AG04450 (cell line): ENCODE data around the gene NEK7. TPM values are rescaled to one million over a fixed set of nuclear protein-coding genes. Genes with fewer than 3 reads are reported as not detected.

Experiments used
- CTCF ChIA-PET: fragments of 300-600, 350-600 bp; formaldehyde crosslinking; extraction: SDS; loops from one replicate; lab custom pipeline; 2022; ENCODE audit warnings: antibody characterized with exemption, inconsistent platforms; lab: Charles Lee
- POLR2A ChIA-PET: fragments of 350-600 bp; formaldehyde crosslinking; extraction: SDS; loops from one replicate; lab custom pipeline; 2021; ENCODE audit warnings: antibody characterized with exemption, inconsistent platforms; lab: Yijun Ruan, JAX
- DNase-seq: peaks from one replicate; pipeline ENCODE4 v3.0.0-alpha.2; 2011; ENCODE audit warnings: low read depth, low spot score
- H3K27ac ChIP-seq: one replicate; pipeline ENCODE4 v1.5.1; 2012; ENCODE audit warnings: low read depth, low read length, control low read depth
- H3K27me3 ChIP-seq: one replicate; pipeline ENCODE4 v1.6.0; 2012; ENCODE audit warnings: low read length; ENCODE audit not compliant: control insufficient read depth, insufficient read depth
- H3K4me3 ChIP-seq: 2 replicates; pipeline ENCODE4 v1.5.1; 2011; ENCODE audit warnings: mild to moderate bottlenecking, low read depth, low read length, control low read depth
- H3K9me3 ChIP-seq: 2 replicates; pipeline ENCODE4 v1.5.1; 2012; ENCODE audit warnings: low read length; ENCODE audit not compliant: control insufficient read depth, insufficient read depth
- CTCF ChIP-seq: IDR thresholded peaks from 2 replicates; pipeline ENCODE4 v1.5.1; 2011; ENCODE audit warnings: low read depth, low read length, control low read depth, inconsistent platforms
- polyA plus RNA-seq: library from polyadenylated mRNA; depleted of rRNA; stranded (reverse); fragments of >200 nt; gene quantifications from 2 replicates; pipeline ENCODE4 v1.2.3, GENCODE V29; 2011

The NEK7 gene
- polyA plus RNA-seq, 1 experiment: 147 TPM

- ChIA-PET CTCF (no interaction called here), POLR2A (no interaction called here)
- no peak for DNase-seq
- TF ChIP-seq CTCF: no peak
- H3K27ac ChIP-seq: no peak overlapping the region
- no peaks in the 10 kb centered on the region for H3K9me3 ChIP-seq
- H3K27me3 ChIP-seq: no peaks in the 10 kb centered on the region
- H3K4me3 ChIP-seq: no peak overlapping the region
These were observed 183.3 kb downstream of the NEK7 start for GRCh38 chr1:198340139-198340538.

- no peak for DNase-seq
- no peak overlapping the region for H3K27ac ChIP-seq
- H3K27me3 ChIP-seq: no peaks in the 10 kb centered on the region
- no peaks in the 10 kb centered on the region for H3K9me3 ChIP-seq
- TF ChIP-seq CTCF: no peak
- POLR2A ChIA-PET: no interaction called here
- H3K4me3 ChIP-seq: no peak overlapping the region
- CTCF ChIA-PET: interaction anchor here (1.0 kb wide), 1 partner anchor 258 kb away, joined by 3 read pairs; no protein-coding TSS in a partner anchor
These were observed 189.4 kb downstream of the NEK7 start for GRCh38 chr1:198346178-198346577.

- Histone ChIP-seq H3K9me3 (no peaks in the 10 kb centered on the region), H3K4me3 (no peak overlapping the region), H3K27me3 (no peaks in the 10 kb centered on the region), H3K27ac (no peak overlapping the region)
- TF ChIP-seq CTCF: no peak
- ChIA-PET CTCF (no interaction called here), POLR2A (no interaction called here)
- DNase-seq: no peak
These were observed 193.7 kb downstream of the NEK7 start for GRCh38 chr1:198350456-198350855.

GRCh38 chr1:198352975-198353695 is 196.3 kb downstream of the NEK7 start:
- DNase-seq: no peak
- Histone ChIP-seq H3K27ac (no peak overlapping the region), H3K4me3 (no peak overlapping the region), H3K27me3 (no peaks in the 10 kb centered on the region), H3K9me3 (no peaks in the 10 kb centered on the region)
- CTCF ChIA-PET: no interaction called here
- POLR2A ChIA-PET: no interaction called here
- no peak for TF ChIP-seq CTCF

- ChIA-PET POLR2A (no interaction called here), CTCF (interaction anchor here (0.8 to 1.2 kb wide), 4 partner anchors 13 to 443 kb away, joined by 3 to 4 read pairs (median 3); no protein-coding TSS in a partner anchor)
- H3K27ac ChIP-seq: no peak overlapping the region
- no peaks in the 10 kb centered on the region for H3K27me3 ChIP-seq
- H3K9me3 ChIP-seq: no peaks in the 10 kb centered on the region
- TF ChIP-seq CTCF: no peak
- H3K4me3 ChIP-seq: no peak overlapping the region
- DNase-seq: no peak
These were observed 201.1 kb downstream of the NEK7 start for GRCh38 chr1:198357937-198358336.
